PC-9 (cell line): Measurements from ENCODE around the gene KLHL42.

Experiments used
- EZH2 ChIP-seq: fragments of 200-600 bp; sonication (generic); IDR thresholded peaks from 2 replicates; pipeline ENCODE4 v1.8.0; 2017; ENCODE audit warnings: antibody characterized with exemption, low read depth
- TF ChIP-seq, protein P1 (sequence below): fragments of 200-600 bp; sonication (generic); conservative IDR thresholded peaks from 2 replicates; pipeline ENCODE4 v1.6.1; 2017; ENCODE audit warnings: mixed run types, antibody characterized with exemption, mild to moderate bottlenecking, moderate library complexity

GRCh38 chr12:27747111-27747820, 32.8 kb upstream of the KLHL42 start:
- TF ChIP-seq, protein P1, sequence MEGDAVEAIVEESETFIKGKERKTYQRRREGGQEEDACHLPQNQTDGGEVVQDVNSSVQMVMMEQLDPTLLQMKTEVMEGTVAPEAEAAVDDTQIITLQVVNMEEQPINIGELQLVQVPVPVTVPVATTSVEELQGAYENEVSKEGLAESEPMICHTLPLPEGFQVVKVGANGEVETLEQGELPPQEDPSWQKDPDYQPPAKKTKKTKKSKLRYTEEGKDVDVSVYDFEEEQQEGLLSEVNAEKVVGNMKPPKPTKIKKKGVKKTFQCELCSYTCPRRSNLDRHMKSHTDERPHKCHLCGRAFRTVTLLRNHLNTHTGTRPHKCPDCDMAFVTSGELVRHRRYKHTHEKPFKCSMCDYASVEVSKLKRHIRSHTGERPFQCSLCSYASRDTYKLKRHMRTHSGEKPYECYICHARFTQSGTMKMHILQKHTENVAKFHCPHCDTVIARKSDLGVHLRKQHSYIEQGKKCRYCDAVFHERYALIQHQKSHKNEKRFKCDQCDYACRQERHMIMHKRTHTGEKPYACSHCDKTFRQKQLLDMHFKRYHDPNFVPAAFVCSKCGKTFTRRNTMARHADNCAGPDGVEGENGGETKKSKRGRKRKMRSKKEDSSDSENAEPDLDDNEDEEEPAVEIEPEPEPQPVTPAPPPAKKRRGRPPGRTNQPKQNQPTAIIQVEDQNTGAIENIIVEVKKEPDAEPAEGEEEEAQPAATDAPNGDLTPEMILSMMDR: no peak
- TF ChIP-seq EZH2: no peak
